Muscle layer of colon (tissue), 2 donors: ENCODE results near the gene INAFM1.
A peak's percentile ranks its signal among the peaks of the same experiment; 100 is the strongest.

Source experiments
- H3K27ac ChIP-seq: one replicate; pipeline ENCODE4 v1.7.0; 2013; ENCODE audit warnings: low read depth, mild to moderate bottlenecking, low read length, moderate library complexity
- H3K27me3 ChIP-seq, 2 donors: one replicate each; pipeline ENCODE4 v1.7.0; 2013; ENCODE audit warnings: low read length in 2 of 2, mild to moderate bottlenecking in 2 of 2; ENCODE audit not compliant: insufficient read depth in 2 of 2, control insufficient read depth in 1 of 2
- H3K36me3 ChIP-seq: one replicate; pipeline ENCODE4 v1.7.0; 2013; ENCODE audit warnings: mild to moderate bottlenecking, low read length; ENCODE audit not compliant: insufficient read depth
- H3K4me1 ChIP-seq: one replicate; pipeline ENCODE4 v1.7.0; 2013; ENCODE audit warnings: mild to moderate bottlenecking, low read length; ENCODE audit not compliant: insufficient read depth
- H3K4me3 ChIP-seq, 2 donors: one replicate each; pipeline ENCODE4 v1.7.0; 2013; ENCODE audit warnings: low read length in 2 of 2, low read depth in 1 of 2, mild to moderate bottlenecking in 1 of 2, moderate library complexity in 1 of 2
- H3K9ac ChIP-seq: one replicate; pipeline ENCODE4 v1.7.0; 2013; ENCODE audit warnings: low read length
- H3K9me3 ChIP-seq: one replicate; pipeline ENCODE4 v1.7.0; 2013; ENCODE audit warnings: mild to moderate bottlenecking, low read length
- donor health status: abdominal sarcoma.
- donor health status: Adenocarcinoma of cecum.

Gene INAFM1

GRCh38 chr19:47231215-47232054 is 43.2 kb upstream of the INAFM1 start:
- peaks cover 36% of the 10 kb centered on the region for H3K4me1 ChIP-seq
- no peaks in the 10 kb centered on the region for H3K27me3 ChIP-seq

GRCh38 chr19:47232422-47233211 is 42.1 kb upstream of the INAFM1 start:
- Histone ChIP-seq H3K9me3 (no peaks in the 10 kb centered on the region), H3K27me3 (no peaks in the 10 kb centered on the region), H3K4me3 (no peak overlapping the region), H3K27ac (peak overlapping the region; percentile 59), H3K9ac (no peak overlapping the region), H3K36me3 (no peaks in the 10 kb centered on the region), H3K4me1 (peaks cover 25% of the 10 kb centered on the region)

More at GRCh38 chr19:47231215-47232054, 43.2 kb upstream of the INAFM1 start:
- H3K9me3 ChIP-seq: no peaks in the 10 kb centered on the region
- no peaks in the 10 kb centered on the region for H3K36me3 ChIP-seq
- peak overlapping the region; percentile 98 for H3K27ac ChIP-seq
- peak overlapping the region; percentile 5 for H3K9ac ChIP-seq
- peak overlapping the region; percentile 38 to 65 for H3K4me3 ChIP-seq

DNA sequence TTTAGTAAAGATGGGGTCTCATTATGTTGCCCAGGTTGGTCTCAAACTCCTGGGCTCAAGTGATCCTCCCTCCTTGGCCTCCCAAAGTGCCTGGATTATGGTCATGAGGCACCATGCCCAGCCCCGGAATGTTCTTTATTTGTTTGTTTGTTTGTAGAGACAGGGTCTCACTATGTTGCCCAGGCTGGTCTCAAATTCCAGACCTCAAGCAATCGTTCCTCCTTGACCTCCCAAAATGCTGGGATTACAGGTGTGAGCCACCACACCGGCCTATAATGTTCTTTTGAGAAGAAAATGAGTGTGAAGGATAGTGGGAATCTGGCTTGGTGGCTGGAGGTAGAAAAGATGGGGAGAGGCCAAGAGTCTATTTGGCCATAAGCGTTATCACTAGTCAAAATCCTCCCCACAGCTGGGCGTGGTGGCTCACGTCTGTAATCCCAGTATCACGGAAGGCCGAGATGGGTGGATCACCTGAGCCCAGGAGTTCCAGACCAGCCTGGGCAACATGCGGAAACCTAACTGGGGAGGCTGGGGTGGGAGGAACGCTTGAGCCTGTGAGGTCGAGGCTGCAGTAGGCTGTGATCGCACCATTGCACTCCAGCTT is 38.5 kb upstream of the INAFM1 start:
- no peak overlapping the region for H3K9ac ChIP-seq
- no peak overlapping the region for H3K4me3 ChIP-seq
- no peaks in the 10 kb centered on the region for H3K36me3 ChIP-seq
- H3K4me1 ChIP-seq: peaks cover 25% of the 10 kb centered on the region
- peaks cover 0 to 8% of the 10 kb centered on the region in 2 donors for H3K27me3 ChIP-seq
- H3K9me3 ChIP-seq: no peaks in the 10 kb centered on the region
- H3K27ac ChIP-seq: no peak overlapping the region

DNA sequence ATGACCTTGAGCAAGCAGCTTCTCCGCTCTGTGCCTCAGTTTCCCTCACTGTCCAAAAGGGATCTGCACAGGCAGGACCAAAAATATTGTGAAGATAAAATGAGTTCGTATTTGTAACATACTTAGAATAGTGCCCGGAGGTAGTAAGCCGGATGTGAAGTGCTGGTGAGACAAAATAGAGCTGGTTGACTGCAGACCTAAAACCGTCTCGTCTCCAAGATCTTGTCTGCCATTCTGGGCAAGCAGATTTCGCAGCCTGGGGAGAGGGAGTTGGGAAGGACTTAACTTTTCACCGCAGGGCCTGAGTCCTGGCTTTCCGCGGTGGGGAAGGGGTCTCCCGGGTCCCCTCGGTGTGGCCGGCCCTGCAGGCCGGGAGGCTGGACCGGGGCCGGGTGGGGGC is 35.5 kb upstream of the INAFM1 start:
- H3K36me3 ChIP-seq: no peaks in the 10 kb centered on the region
- no peak overlapping the region for H3K9ac ChIP-seq
- H3K27ac ChIP-seq: no peak overlapping the region
- no peak overlapping the region for H3K4me3 ChIP-seq
- peaks cover 35% of the 10 kb centered on the region for H3K4me1 ChIP-seq
- H3K27me3 ChIP-seq: peaks cover 0 to 8% of the 10 kb centered on the region in 2 donors
- no peaks in the 10 kb centered on the region for H3K9me3 ChIP-seq

DNA sequence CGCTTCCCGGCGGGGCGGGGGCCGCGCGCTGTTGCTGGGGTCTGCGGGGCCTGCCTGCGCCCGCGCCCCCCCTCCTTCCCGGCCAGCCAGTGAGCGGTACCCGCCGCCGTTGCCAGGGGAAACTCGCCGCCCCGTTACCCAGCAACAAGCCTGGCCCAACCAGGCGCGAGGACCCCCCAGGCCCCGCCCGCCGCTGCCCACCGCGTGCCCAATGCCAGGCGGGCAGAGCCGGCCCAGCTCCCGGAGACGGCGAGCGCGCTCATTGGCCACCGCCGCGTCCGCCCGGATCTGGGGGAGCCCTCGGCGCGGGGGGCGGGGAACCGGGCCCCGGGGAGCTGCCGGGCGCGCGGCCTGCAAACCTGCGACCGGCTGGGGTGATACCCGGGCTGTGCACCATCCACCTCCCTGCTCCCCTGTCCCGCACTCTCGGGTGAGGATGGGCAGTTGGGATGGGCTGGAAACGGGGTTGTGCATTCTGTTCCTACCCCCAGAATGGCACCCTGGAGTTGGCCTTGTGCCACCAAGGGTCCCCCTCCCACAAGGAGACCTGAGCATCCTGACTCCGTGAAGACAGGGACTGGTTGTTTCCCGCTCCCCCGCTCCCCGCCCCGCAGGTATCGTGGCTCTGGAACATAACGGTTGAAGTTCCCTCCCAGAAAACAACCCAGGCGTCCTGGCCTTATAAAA is 34.9 kb upstream of the INAFM1 start:
- Histone ChIP-seq H3K4me3 (peak overlapping the region in 1 of 2 donors; percentile 38), H3K4me1 (peaks cover 35% of the 10 kb centered on the region), H3K27me3 (peaks cover 0 to 8% of the 10 kb centered on the region in 2 donors), H3K36me3 (no peaks in the 10 kb centered on the region), H3K27ac (peak overlapping the region; percentile 34), H3K9ac (no peak overlapping the region), H3K9me3 (no peaks in the 10 kb centered on the region)

DNA sequence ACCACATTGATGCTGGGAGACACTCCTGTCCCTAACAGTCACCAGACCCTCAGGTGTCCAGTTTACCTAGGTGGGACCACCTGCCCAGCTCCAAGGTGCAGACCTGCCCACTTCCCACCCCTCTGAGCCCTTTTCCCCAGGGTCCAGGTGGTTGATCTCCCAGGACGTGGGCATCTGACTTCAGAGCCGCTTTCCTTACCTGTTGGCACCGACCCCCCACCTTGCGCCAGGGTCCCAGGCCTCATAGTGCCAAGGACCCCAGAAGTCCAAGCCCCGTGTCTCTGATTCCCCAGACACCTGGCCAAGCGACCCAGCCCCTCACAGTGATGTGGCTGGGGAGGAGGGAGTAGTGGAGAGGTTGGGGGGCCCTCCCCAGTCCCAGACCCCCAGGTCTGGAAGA is 34.1 kb upstream of the INAFM1 start:
- Histone ChIP-seq H3K27me3 (peaks cover 0 to 8% of the 10 kb centered on the region in 2 donors), H3K36me3 (no peaks in the 10 kb centered on the region), H3K9me3 (no peaks in the 10 kb centered on the region), H3K4me1 (peaks cover 35% of the 10 kb centered on the region), H3K4me3 (no peak overlapping the region), H3K27ac (peak overlapping the region; percentile 42), H3K9ac (no peak overlapping the region)

- no peak overlapping the region for H3K9ac ChIP-seq
- H3K9me3 ChIP-seq: no peaks in the 10 kb centered on the region
- H3K27ac ChIP-seq: peak overlapping the region; percentile 42
- no peaks in the 10 kb centered on the region for H3K36me3 ChIP-seq
- H3K27me3 ChIP-seq: peaks cover 0 to 8% of the 10 kb centered on the region in 2 donors
- H3K4me3 ChIP-seq: no peak overlapping the region
- H3K4me1 ChIP-seq: peaks cover 35% of the 10 kb centered on the region
Observed at GRCh38 chr19:47240996-47241918, 33.4 kb upstream of the INAFM1 start.

DNA sequence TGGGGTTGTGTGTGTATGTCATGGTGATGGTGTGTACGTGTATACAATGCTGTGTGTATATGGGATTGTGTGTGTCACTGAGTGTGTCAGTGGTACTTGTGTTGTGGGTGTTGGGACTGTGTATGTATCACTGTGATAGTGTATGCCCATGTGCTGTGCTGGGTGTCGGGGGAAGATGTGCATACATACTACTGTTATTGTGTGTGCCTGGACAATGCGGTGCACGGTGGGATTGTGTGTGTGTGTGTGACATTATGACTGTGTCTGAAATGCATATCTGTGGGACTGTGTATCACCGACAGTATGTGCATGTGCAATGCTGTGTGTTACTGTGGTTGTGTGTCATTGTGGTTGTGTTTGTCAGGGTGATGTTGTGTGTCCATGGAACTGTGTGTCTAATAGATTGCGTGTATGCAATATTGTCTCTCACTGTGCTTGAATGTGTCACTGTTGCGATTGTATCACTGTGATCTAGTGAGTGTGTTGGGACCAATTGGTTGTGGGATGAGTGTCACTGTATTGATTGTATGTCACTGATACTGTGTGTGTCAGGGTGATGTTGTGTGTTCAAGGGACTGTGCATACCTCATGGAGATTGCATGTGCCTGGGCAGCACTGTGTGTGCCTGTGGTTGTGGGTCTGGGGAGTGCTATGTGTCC is 32.6 kb upstream of the INAFM1 start:
- Histone ChIP-seq H3K4me1 (peaks cover 35% of the 10 kb centered on the region), H3K27ac (peak overlapping the region; percentile 48), H3K4me3 (no peak overlapping the region)

DNA sequence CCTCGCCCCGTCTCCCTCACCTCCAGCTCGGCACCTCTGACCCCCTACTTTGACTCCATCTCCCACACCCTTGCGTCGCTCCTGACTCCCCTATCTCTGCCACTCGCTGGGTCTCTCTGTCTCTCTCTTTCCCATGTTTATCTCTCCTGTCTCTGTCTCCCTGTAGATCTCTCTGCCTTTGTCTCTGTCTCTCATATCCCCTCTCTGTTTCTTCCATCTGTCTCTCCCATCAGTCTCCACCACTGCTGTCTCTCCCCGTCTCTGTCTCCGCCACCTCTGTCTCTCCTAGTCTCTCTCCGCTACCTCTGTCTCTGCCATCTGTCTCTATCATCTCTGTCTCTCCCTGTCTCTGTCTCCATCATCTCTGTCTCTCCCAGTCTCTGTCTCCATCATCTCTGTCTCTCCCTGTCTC is 31.3 kb upstream of the INAFM1 start:
- Histone ChIP-seq H3K9me3 (no peaks in the 10 kb centered on the region), H3K4me1 (peaks cover 44% of the 10 kb centered on the region), H3K4me3 (peak overlapping the region; percentile 13 to 49), H3K9ac (no peak overlapping the region), H3K36me3 (no peaks in the 10 kb centered on the region), H3K27ac (peak overlapping the region; percentile 85), H3K27me3 (peaks cover 0 to 8% of the 10 kb centered on the region in 2 donors)

More for the DNA sequence above, 32.6 kb upstream of the INAFM1 start:
- H3K9me3 ChIP-seq: no peaks in the 10 kb centered on the region
- H3K27me3 ChIP-seq: peaks cover 0 to 8% of the 10 kb centered on the region in 2 donors
- H3K9ac ChIP-seq: no peak overlapping the region
- no peaks in the 10 kb centered on the region for H3K36me3 ChIP-seq
